HL-60 (cell line): Measurements from ENCODE around the gene BBS2.

ENCODE experiments used
- CTCF ChIP-seq: IDR thresholded peaks from one replicate; pipeline ENCODE4 v1.5.1; 2011; ENCODE audit warnings: low read length, control low read depth, inconsistent platforms; ENCODE audit not compliant: insufficient read depth
- POLR2AphosphoS5 ChIP-seq: IDR thresholded peaks from 2 replicates; pipeline ENCODE4 v1.6.1; 2012; ENCODE audit warnings: low read depth
- REST ChIP-seq: IDR thresholded peaks from 2 replicates; pipeline ENCODE4 v1.6.1; 2012; ENCODE audit warnings: low read depth; ENCODE audit not compliant: insufficient replicate concordance

GRCh38 chr16:56551796-56552738 lies 32.2 kb upstream of the BBS2 start:
- TF ChIP-seq REST: no peak
- TF ChIP-seq POLR2AphosphoS5: no peak
- TF ChIP-seq CTCF: no peak
